ENCODE results near the gene GAPDHS.

Gene GAPDHS

GRCh38 chr19:35502751-35503150 lies 30.5 kb upstream of the GAPDHS start:
- H3K9me3 Mint-ChIP-seq = no peaks in the 10 kb centered on the region
- no peaks in the 10 kb centered on the region for H3K4me1 Mint-ChIP-seq
- H3K4me3 Mint-ChIP-seq = no peak overlapping the region
- no peak for ATAC-seq
- H3K27me3 Mint-ChIP-seq = peaks cover 51% of the 10 kb centered on the region
- no peaks in the 10 kb centered on the region for H3K36me3 Mint-ChIP-seq
- no peak overlapping the region for H3K27ac Mint-ChIP-seq

DNA sequence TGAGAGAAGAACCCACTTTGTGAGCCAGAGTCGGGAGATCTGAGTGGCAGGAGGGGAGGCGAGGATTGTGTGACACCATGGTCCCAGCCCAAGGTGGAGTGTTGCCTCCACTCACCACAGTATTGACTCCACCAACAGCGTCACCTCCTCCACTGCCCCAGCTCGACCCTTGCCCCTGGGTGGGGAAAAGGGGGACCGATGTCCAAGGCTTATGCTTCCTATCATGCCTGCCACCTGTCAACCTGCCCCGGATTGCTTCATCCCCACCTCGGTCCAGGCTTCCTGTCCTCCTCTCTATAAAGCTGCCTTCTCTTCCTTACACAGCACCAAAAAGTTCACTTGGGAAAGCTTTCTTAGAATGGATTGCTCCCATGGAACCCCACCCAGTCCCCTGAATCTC lies 27.2 kb upstream of the GAPDHS start:
- no peak for ATAC-seq
- H3K9me3 Mint-ChIP-seq = no peaks in the 10 kb centered on the region
- H3K27ac Mint-ChIP-seq = no peak overlapping the region
- peaks cover 17% of the 10 kb centered on the region for H3K4me1 Mint-ChIP-seq
- peaks cover 59% of the 10 kb centered on the region for H3K27me3 Mint-ChIP-seq
- H3K4me3 Mint-ChIP-seq = no peak overlapping the region
- H3K36me3 Mint-ChIP-seq = no peaks in the 10 kb centered on the region

GRCh38 chr19:35507561-35507960 lies 25.7 kb upstream of the GAPDHS start:
- H3K4me3 Mint-ChIP-seq = no peak overlapping the region
- H3K4me1 Mint-ChIP-seq = peaks cover 17% of the 10 kb centered on the region
- ATAC-seq = no peak
- no peaks in the 10 kb centered on the region for H3K36me3 Mint-ChIP-seq
- H3K9me3 Mint-ChIP-seq = no peaks in the 10 kb centered on the region
- H3K27ac Mint-ChIP-seq = no peak overlapping the region
- peaks cover 58% of the 10 kb centered on the region for H3K27me3 Mint-ChIP-seq

DNA sequence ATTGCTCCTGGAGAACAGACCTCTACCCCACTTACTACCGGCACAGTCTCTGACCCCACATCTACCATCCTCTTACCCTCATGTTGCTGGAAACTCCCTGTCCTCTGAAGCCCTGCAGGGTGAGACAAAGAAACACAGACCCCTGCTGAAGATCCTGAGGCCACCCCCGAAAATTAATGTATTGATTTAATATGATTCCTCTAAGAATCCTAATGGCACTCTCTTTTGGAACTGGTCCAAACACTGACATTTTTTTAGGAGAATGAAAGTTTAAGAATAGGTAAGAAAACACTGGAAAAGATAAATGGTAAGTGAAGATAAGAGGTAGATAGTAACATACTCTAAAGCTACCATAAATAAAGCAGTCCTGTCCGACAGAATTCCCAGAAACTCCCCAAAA lies 25.1 kb upstream of the GAPDHS start:
- Mint-ChIP-seq H3K4me3 (no peak overlapping the region), H3K27ac (no peak overlapping the region), H3K4me1 (peaks cover 17% of the 10 kb centered on the region), H3K36me3 (no peaks in the 10 kb centered on the region), H3K9me3 (no peaks in the 10 kb centered on the region), H3K27me3 (peaks cover 58% of the 10 kb centered on the region)
- no peak for ATAC-seq

DNA sequence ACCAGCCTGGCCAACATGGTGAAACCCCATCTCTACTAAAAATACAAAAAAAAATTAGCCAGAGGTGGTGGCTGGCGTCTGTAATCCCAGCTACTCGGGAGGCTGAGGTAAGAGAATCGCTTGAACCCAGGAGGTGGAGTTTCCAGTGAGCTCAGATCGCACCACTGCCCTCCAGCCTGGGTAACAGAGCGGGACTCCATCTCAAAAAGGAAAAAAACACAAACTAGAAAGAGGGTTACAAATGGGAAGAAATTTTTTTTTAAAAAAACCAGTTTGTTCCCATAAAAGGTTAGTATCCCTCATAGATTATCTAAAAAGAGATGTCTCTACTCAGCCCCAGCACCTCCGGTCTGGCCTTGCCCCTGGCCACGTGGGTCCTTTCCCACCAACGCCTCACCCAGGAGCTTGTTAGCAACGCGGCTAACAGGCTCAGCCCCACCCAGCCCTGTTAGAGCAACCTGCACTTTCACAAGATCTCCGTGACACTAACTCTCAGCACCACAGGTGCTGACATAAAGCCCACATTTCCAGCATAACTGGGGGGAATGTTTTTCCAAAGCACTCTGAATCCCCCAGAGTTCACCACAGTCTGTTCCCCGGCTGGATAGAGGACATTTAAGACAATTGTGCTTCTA lies 24.1 kb upstream of the GAPDHS start:
- Mint-ChIP-seq H3K27ac (peak overlapping the region; percentile 63), H3K4me3 (no peak overlapping the region), H3K36me3 (no peaks in the 10 kb centered on the region), H3K27me3 (peaks cover 60% of the 10 kb centered on the region), H3K4me1 (peaks cover 17% of the 10 kb centered on the region), H3K9me3 (no peaks in the 10 kb centered on the region)
- ATAC-seq = peak; percentile 51

GRCh38 chr19:35509861-35510625 lies 23.2 kb upstream of the GAPDHS start:
- Mint-ChIP-seq H3K4me3 (peak overlapping the region; percentile 77), H3K27ac (peak overlapping the region; percentile 63), H3K27me3 (peaks cover 65% of the 10 kb centered on the region), H3K36me3 (no peaks in the 10 kb centered on the region), H3K9me3 (no peaks in the 10 kb centered on the region), H3K4me1 (peaks cover 17% of the 10 kb centered on the region)
- peak; percentile 81 for ATAC-seq

GRCh38 chr19:35510626-35510964 lies 22.7 kb upstream of the GAPDHS start:
- H3K27ac Mint-ChIP-seq = peak overlapping the region; percentile 63
- H3K4me1 Mint-ChIP-seq = peaks cover 17% of the 10 kb centered on the region
- no peaks in the 10 kb centered on the region for H3K36me3 Mint-ChIP-seq
- H3K27me3 Mint-ChIP-seq = peaks cover 70% of the 10 kb centered on the region
- H3K9me3 Mint-ChIP-seq = no peaks in the 10 kb centered on the region
- peak overlapping the region; percentile 77 for H3K4me3 Mint-ChIP-seq
- ATAC-seq = no peak

GRCh38 chr19:35511337-35511736 lies 21.9 kb upstream of the GAPDHS start:
- H3K4me1 Mint-ChIP-seq = peaks cover 17% of the 10 kb centered on the region
- no peaks in the 10 kb centered on the region for H3K9me3 Mint-ChIP-seq
- no peak overlapping the region for H3K4me3 Mint-ChIP-seq
- H3K27ac Mint-ChIP-seq = no peak overlapping the region
- no peaks in the 10 kb centered on the region for H3K36me3 Mint-ChIP-seq
- no peak for ATAC-seq
- H3K27me3 Mint-ChIP-seq = peaks cover 75% of the 10 kb centered on the region

DNA sequence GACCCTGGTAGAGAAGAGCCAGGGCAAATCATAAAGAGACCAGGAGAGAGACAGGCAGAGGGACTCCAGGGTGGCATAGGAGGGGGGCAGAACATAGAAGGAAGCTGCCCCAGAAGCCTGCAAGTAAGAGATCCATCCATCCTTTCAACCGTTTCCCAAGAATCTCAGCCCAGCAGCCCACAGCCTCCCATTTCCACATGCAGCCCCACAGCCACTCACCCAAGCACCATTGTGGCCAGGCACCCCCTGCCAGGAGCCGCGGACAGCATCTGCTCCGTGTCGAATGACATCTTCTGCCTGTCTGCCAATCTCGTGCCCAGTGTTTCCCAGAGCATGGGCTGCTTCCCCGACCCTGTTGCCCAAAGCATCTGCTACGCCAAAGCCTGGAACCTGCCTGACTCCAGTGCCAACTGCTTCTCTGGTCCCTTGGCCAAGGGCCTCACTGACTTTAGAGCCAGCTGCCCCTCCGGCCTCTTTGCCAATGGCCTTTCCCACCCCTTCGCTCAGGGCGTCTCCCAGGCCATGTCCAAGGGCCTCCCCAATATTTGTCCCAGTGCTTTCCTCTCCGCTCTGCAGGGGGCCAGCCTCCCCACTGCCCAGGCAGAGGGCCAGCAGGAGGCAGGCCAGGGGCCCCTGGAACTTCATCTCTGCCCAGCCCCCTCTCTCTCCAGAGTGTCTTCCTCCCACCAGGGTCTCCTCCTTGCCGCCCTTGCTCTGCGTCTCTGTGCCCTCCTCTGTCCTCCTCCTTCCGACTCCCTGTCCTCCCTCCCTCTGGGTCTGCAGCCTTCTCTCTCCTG lies 20.2 kb upstream of the GAPDHS start:
- Mint-ChIP-seq H3K36me3 (no peaks in the 10 kb centered on the region), H3K27ac (no peak overlapping the region), H3K9me3 (no peaks in the 10 kb centered on the region), H3K4me3 (no peak overlapping the region), H3K4me1 (peaks cover 17% of the 10 kb centered on the region), H3K27me3 (peaks cover 73% of the 10 kb centered on the region)
- ATAC-seq = no peak

DNA sequence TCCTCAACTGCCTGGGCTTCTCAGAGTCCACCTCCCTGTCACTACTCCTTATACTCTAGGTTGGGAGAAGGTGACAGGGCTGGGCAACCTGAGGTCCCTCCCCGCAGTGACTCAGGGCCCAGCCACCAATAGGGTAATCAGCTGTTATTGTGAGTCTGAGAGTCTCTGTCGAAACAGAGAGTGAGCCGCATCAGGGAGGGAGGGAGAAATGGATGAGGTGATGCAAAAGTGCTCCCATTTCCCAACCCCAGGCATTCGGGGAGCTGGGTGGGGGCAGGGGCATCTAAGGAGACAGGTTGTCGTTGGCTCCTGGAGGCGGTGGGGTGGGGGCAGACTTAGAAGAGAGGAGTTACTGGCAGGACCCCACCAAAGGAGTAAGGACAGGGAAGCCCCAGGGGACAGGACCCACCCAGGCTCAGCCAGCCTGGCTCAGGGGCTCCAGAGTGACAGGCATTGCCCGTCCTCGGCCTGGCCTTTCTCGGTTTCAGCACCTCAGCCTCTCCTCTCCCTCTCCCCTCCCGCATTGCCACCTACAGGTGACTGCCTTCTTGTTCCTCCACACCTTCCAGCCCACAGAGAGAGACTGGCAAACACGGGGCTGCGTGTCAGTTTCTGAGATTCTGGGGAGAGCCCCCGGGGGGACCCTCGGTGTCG lies 19.5 kb upstream of the GAPDHS start, which contains the start of gene DMKN:
Gene DMKN, minus strand, starts transcription at position 22 of the 654 bp plus-strand sequence. CDS start 174 bp downstream, outside the sequence.
- Mint-ChIP-seq H3K27ac (no peak within 1 kb of the TSS), H3K27me3 (peaks cover 70% of the 10 kb centered on the region)

DNA sequence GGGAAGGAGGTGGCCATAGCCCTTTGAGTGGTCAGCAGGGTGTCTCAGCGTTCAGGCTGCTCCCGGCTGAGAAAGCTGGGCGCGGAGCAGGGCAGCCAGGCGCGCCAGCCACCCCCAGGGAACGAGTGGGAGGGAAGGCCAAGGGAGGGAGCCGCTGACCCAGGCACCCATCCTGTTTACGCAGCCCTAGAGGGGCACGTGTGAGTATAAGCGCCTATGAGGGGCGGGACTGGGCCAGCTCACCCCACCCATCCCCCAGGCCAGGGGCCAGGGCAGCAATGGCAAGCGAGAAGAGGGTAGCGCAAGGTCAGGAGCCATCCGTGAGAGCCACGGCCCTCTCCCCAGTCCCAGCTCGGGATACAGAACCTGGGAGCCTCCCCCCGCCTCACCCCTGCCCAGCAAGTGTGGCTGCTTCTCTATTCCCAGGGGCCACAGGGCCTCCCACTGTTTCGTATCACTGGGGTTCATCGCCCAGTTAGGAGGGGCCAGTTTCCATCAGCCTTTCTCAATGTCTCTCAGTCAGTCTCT lies 18.9 kb upstream of the GAPDHS start:
- H3K4me1 Mint-ChIP-seq = peaks cover 12% of the 10 kb centered on the region
- H3K4me3 Mint-ChIP-seq = no peak overlapping the region
- H3K27me3 Mint-ChIP-seq = peaks cover 76% of the 10 kb centered on the region
- no peaks in the 10 kb centered on the region for H3K9me3 Mint-ChIP-seq
- H3K27ac Mint-ChIP-seq = no peak overlapping the region
- no peak for ATAC-seq
- H3K36me3 Mint-ChIP-seq = no peaks in the 10 kb centered on the region

More for the DNA sequence above, 19.5 kb upstream of the GAPDHS start, which contains the start of gene DMKN:
- no peak for ATAC-seq
- Mint-ChIP-seq H3K4me3 (no peak within 1 kb of the TSS), H3K36me3 (no peaks in the 10 kb centered on the region), H3K4me1 (peaks cover 17% of the 10 kb centered on the region), H3K9me3 (no peaks in the 10 kb centered on the region)

DNA sequence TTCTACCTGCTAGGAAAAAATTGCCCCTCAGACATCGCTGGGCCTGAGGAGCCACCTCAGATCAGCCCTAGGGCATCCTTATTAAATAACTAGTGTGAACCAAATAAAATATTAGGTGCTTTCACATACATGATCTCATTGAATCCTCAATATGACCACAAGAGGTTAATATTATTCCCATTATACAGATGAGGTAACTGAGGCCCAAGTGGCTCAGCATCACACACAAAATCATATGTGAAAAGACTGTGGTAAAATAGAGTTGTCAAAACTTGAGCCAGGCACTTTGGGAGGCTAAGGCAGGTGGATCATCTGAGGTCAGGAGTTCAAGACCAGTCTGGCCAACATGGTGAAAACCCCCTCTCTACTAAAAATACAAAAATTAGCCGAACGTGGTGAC lies 16.9 kb upstream of the GAPDHS start:
- ATAC-seq = no peak
- Mint-ChIP-seq H3K27me3 (peaks cover 70% of the 10 kb centered on the region), H3K27ac (no peak overlapping the region), H3K36me3 (no peaks in the 10 kb centered on the region), H3K4me3 (no peak overlapping the region), H3K9me3 (no peaks in the 10 kb centered on the region), H3K4me1 (no peaks in the 10 kb centered on the region)

GRCh38 chr19:35517342-35517741 lies 15.9 kb upstream of the GAPDHS start:
- ATAC-seq = no peak
- peaks cover 60% of the 10 kb centered on the region for H3K27me3 Mint-ChIP-seq
- H3K36me3 Mint-ChIP-seq = no peaks in the 10 kb centered on the region
- H3K27ac Mint-ChIP-seq = no peak overlapping the region
- no peaks in the 10 kb centered on the region for H3K4me1 Mint-ChIP-seq
- no peaks in the 10 kb centered on the region for H3K9me3 Mint-ChIP-seq
- H3K4me3 Mint-ChIP-seq = no peak overlapping the region

DNA sequence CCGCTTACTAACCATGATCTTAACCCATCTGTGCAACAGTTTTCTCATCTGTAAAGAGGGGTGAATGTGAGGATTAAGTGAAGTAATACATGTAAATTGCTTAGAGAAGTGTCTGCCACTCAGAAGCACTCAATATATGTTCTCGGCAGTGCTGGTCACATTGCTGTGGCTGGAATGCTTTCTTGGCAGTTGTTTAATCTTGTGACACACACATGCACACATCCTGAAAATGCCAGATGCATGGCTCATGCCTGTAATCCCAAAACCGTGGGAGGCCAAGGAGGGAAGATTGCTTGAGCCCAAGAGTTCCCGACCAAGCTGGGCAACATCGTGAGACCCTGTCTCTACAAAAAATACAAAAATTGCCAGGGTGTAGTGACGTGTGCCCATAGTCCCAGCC lies 14.9 kb upstream of the GAPDHS start:
- H3K27me3 Mint-ChIP-seq = peaks cover 57% of the 10 kb centered on the region
- no peak overlapping the region for H3K27ac Mint-ChIP-seq
- no peaks in the 10 kb centered on the region for H3K9me3 Mint-ChIP-seq
- no peak overlapping the region for H3K4me3 Mint-ChIP-seq
- no peaks in the 10 kb centered on the region for H3K4me1 Mint-ChIP-seq
- no peaks in the 10 kb centered on the region for H3K36me3 Mint-ChIP-seq
- no peak for ATAC-seq

DNA sequence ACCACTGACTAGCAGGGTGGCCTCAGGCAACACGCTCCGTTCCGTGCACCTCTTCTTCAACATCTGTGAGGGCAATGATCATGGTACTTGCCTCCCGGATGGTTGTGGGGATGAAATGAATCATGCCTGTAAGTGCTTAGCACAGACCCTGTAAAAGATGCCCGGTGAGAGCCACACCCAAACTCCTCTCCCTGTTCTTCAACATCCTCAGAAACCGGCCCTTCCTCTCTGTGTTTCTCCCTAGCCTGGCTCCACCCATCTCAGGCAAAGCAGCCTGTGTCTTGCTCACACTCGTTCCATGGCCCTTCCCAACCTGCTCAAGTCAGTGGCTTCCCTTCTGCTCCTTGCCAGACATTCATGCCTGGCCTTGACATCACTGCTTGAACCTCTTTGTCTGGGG lies 14.0 kb upstream of the GAPDHS start:
- Mint-ChIP-seq H3K4me1 (no peaks in the 10 kb centered on the region), H3K4me3 (no peak overlapping the region), H3K27ac (no peak overlapping the region), H3K36me3 (no peaks in the 10 kb centered on the region), H3K27me3 (peaks cover 57% of the 10 kb centered on the region), H3K9me3 (no peaks in the 10 kb centered on the region)
- ATAC-seq = no peak
